ENCODE results near the gene ANKS1A.
"Not testable (repeated sequence)": the region's sequence is repeated elsewhere in the genome, so short reads cannot be mapped to it uniquely, and the experiment has no call there.

DNA sequence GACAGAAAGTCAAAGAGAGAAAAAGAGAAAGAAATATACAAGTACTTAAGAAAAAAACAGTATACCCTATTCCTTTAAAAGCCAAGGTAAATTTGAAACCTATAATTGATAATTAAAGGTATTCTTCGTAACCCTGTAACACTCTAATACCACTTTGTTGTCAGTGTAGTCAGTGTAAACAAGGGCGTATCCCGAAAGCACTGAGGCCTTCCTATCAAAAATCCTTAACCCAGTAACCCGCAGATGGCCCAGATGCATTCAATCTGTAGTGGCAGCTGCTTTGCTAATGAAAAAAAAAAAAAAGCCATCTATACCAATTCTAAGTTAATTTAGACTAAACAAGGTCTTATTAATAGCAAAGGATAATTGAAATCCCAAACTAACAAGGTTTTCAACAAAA is 110.9 kb downstream of the ANKS1A start:
- not testable (repeated sequence) for TF ChIP-seq CTCF (IDR thresholded peaks at IDR 0.05); ZNF138 (CRISPR knock-in tag; conservative IDR thresholded peaks at IDR 0.05); MXD4 (CRISPR knock-in tag; IDR thresholded peaks at IDR 0.05; ENCODE audit: borderline replicate concordance); ZNF121 (CRISPR knock-in tag; IDR thresholded peaks at IDR 0.05); GABPB1 (CRISPR knock-in tag; IDR thresholded peaks at IDR 0.05); ELF4 (CRISPR knock-in tag; IDR thresholded peaks at IDR 0.05; ENCODE audit: low read depth); TCF7 (CRISPR knock-in tag; IDR thresholded peaks at IDR 0.05; ENCODE audit: low read depth); FOXK1 (CRISPR knock-in tag; IDR thresholded peaks at IDR 0.05); ZNF671 (CRISPR knock-in tag; IDR thresholded peaks at IDR 0.05)
- TF ChIP-seq, protein P1, sequence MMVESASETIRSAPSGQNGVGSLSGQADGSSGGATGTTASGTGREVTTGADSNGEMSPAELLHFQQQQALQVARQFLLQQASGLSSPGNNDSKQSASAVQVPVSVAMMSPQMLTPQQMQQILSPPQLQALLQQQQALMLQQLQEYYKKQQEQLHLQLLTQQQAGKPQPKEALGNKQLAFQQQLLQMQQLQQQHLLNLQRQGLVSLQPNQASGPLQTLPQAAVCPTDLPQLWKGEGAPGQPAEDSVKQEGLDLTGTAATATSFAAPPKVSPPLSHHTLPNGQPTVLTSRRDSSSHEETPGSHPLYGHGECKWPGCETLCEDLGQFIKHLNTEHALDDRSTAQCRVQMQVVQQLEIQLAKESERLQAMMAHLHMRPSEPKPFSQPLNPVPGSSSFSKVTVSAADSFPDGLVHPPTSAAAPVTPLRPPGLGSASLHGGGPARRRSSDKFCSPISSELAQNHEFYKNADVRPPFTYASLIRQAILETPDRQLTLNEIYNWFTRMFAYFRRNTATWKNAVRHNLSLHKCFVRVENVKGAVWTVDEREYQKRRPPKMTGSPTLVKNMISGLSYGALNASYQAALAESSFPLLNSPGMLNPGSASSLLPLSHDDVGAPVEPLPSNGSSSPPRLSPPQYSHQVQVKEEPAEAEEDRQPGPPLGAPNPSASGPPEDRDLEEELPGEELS (CRISPR knock-in tag; IDR thresholded peaks at IDR 0.05), result not testable (repeated sequence)
- TF ChIP-seq, protein P2, sequence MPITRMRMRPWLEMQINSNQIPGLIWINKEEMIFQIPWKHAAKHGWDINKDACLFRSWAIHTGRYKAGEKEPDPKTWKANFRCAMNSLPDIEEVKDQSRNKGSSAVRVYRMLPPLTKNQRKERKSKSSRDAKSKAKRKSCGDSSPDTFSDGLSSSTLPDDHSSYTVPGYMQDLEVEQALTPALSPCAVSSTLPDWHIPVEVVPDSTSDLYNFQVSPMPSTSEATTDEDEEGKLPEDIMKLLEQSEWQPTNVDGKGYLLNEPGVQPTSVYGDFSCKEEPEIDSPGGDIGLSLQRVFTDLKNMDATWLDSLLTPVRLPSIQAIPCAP (CRISPR knock-in tag; IDR thresholded peaks at IDR 0.05), result not testable (repeated sequence)
- TF ChIP-seq, protein P3, sequence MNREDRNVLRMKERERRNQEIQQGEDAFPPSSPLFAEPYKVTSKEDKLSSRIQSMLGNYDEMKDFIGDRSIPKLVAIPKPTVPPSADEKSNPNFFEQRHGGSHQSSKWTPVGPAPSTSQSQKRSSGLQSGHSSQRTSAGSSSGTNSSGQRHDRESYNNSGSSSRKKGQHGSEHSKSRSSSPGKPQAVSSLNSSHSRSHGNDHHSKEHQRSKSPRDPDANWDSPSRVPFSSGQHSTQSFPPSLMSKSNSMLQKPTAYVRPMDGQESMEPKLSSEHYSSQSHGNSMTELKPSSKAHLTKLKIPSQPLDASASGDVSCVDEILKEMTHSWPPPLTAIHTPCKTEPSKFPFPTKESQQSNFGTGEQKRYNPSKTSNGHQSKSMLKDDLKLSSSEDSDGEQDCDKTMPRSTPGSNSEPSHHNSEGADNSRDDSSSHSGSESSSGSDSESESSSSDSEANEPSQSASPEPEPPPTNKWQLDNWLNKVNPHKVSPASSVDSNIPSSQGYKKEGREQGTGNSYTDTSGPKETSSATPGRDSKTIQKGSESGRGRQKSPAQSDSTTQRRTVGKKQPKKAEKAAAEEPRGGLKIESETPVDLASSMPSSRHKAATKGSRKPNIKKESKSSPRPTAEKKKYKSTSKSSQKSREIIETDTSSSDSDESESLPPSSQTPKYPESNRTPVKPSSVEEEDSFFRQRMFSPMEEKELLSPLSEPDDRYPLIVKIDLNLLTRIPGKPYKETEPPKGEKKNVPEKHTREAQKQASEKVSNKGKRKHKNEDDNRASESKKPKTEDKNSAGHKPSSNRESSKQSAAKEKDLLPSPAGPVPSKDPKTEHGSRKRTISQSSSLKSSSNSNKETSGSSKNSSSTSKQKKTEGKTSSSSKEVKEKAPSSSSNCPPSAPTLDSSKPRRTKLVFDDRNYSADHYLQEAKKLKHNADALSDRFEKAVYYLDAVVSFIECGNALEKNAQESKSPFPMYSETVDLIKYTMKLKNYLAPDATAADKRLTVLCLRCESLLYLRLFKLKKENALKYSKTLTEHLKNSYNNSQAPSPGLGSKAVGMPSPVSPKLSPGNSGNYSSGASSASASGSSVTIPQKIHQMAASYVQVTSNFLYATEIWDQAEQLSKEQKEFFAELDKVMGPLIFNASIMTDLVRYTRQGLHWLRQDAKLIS (CRISPR knock-in tag; IDR thresholded peaks at IDR 0.05; ENCODE audit: borderline replicate concordance), result not testable (repeated sequence)

Measured in WTC11 (cell line).